Measurements from ENCODE around the gene SYT1. TPM values are rescaled to one million over a fixed set of nuclear protein-coding genes. Genes with fewer than 3 reads are reported as not detected.

The SYT1 gene
- total RNA-seq, 1 experiment from 2014 or later = 15.8 TPM

GRCh38 chr12:79415321-79415720 lies 550.7 kb downstream of the SYT1 start:
- no peak overlapping the region for H4K8ac ChIP-seq (replicated peaks; ENCODE audit: insufficient read length, low read depth, low read length)
- peaks cover 6% of the 10 kb centered on the region for H3K4me1 ChIP-seq (ENCODE audit: insufficient read depth, low read length)
- H2BK15ac ChIP-seq (ENCODE audit: low read depth, low read length) = no peak overlapping the region
- no peaks in the 10 kb centered on the region for H4K20me1 ChIP-seq (ENCODE audit: control insufficient read depth, insufficient read depth, insufficient read length)
- Mint-ChIP-seq H3K27me3 (ENCODE audit: low read depth) (no peaks in the 10 kb centered on the region), H3K9me3 (no peaks in the 10 kb centered on the region), H3K4me1 (peaks cover 31 to 37% of the 10 kb centered on the region in 2 experiments), H3K4me3 (no peak overlapping the region), H3K27ac (peak overlapping the region in 2 of 3 experiments; percentile 41 to 65; a peak in 2 of 7 replicates), H3K36me3 (ENCODE audit: insufficient read depth in 1 of 3, low read depth in 3 of 3) (no peaks in the 10 kb centered on the region)
- DNase-seq = no peak
- H3T11ph ChIP-seq (ENCODE audit: low read length) = no peak overlapping the region
- no peak overlapping the region for H3K4me2 ChIP-seq (ENCODE audit: insufficient read depth, insufficient read length, low read length)
- H2AK5ac ChIP-seq (ENCODE audit: insufficient read length, low read length) = no peak overlapping the region
- no peak overlapping the region for H4K5ac ChIP-seq (ENCODE audit: insufficient read length, low read depth, low read length)
- H2AFZ ChIP-seq (ENCODE audit: low read length) = no peak overlapping the region
- no peak overlapping the region for H3K23ac ChIP-seq (ENCODE audit: insufficient read length, low read depth, low read length)
- H2BK120ac ChIP-seq (ENCODE audit: low read depth, low read length, poor library complexity, severe bottlenecking) = no peak overlapping the region
- no peaks in the 10 kb centered on the region for H3K23me2 ChIP-seq (ENCODE audit: insufficient read length, low read depth, low read length, poor library complexity, severe bottlenecking)
- no peaks in the 10 kb centered on the region for H3K9me3 ChIP-seq (ENCODE audit: control insufficient read depth, low read depth, low read length)
- no peak overlapping the region for H2BK12ac ChIP-seq (ENCODE audit: insufficient read length, low read depth, low read length)
- H3K18ac ChIP-seq (ENCODE audit: insufficient read length, low read depth, low read length) = no peak overlapping the region
- H3K79me1 ChIP-seq (ENCODE audit: insufficient read depth, low read depth, low read length, poor library complexity, severe bottlenecking) = no peaks in the 10 kb centered on the region
- no peak overlapping the region for H3K27ac ChIP-seq (ENCODE audit: insufficient read length, low read depth, low read length)
- whole genome bisulfite sequencing (ENCODE audit: extremely low coverage, insufficient read length, low lambda C conversion rate) = no CpG with 5 or more reads among the region's 2 CpGs
- no peak overlapping the region for H3K9ac ChIP-seq (ENCODE audit: extremely low read depth, insufficient read length, low read length)
- no peak overlapping the region for H4K91ac ChIP-seq (ENCODE audit: insufficient read length, low read depth, low read length)
- H3K79me2 ChIP-seq (ENCODE audit: insufficient read depth, low read length) = no peaks in the 10 kb centered on the region
- H3K27me3 ChIP-seq (ENCODE audit: insufficient read depth, low read length) = no peaks in the 10 kb centered on the region
- no peak for TF ChIP-seq CTCF (conservative IDR thresholded peaks at IDR 0.05)
- no peak overlapping the region for H2BK5ac ChIP-seq (ENCODE audit: insufficient read length, low read length)
- no peak overlapping the region for H3K14ac ChIP-seq (ENCODE audit: insufficient read depth, low read length)
- no peak overlapping the region for H3K4ac ChIP-seq (ENCODE audit: low read depth, low read length)
- no peak overlapping the region for H3K56ac ChIP-seq (ENCODE audit: insufficient read length, low read depth, low read length)
- no peak overlapping the region for H2BK20ac ChIP-seq (ENCODE audit: low read depth, low read length, poor library complexity, severe bottlenecking)

Measured in H9 (cell line).